Left kidney (tissue), 8 donors: ENCODE data around the gene RET. TPM values are rescaled to one million over a fixed set of nuclear protein-coding genes. Genes with fewer than 3 reads are reported as not detected.

Experiments used
- DNase-seq: peaks from one replicate; pipeline ENCODE4 v3.0.0-alpha.2; 2013
- long read RNA-seq, 8 donors: transcript quantifications; one replicate each; lab custom pipeline, GENCODE V29; 2026
- polyA plus RNA-seq: library from polyadenylated mRNA; unstranded; fragments of 120-200 nt; gene quantifications from one replicate; pipeline ENCODE4 v1.2.1, GENCODE V29; 2013; ENCODE audit not compliant: insufficient read length

RET gene
- 16.7 TPM for polyA plus RNA-seq
- long read RNA-seq, donor 1, result 0 reads
- long read RNA-seq, donor 2, full-length matches to known transcripts, result 1 of 1 reads
- long read RNA-seq, donor 2, partial matches to known transcripts, result 0 of 1 reads
- long read RNA-seq, donor 2, other reads (novel, unspliced or antisense), result 0 of 1 reads
- long read RNA-seq, donor 3, full-length matches to known transcripts, result 2 of 2 reads
- long read RNA-seq, donor 3, partial matches to known transcripts, result 0 of 2 reads
- long read RNA-seq, donor 3, other reads (novel, unspliced or antisense), result 0 of 2 reads
- long read RNA-seq, donor 4, result 0 reads
- long read RNA-seq, donor 5, result 0 reads
- long read RNA-seq, donor 6, full-length matches to known transcripts, result 2 of 2 reads
- long read RNA-seq, donor 6, partial matches to known transcripts, result 0 of 2 reads
- long read RNA-seq, donor 6, other reads (novel, unspliced or antisense), result 0 of 2 reads
- long read RNA-seq, donor 7, full-length matches to known transcripts, result 2 of 14 reads
- long read RNA-seq, donor 7, partial matches to known transcripts, result 12 of 14 reads
- long read RNA-seq, donor 7, other reads (novel, unspliced or antisense), result 0 of 14 reads
- long read RNA-seq, donor 8, full-length matches to known transcripts, result 1 of 1 reads
- long read RNA-seq, donor 8, partial matches to known transcripts, result 0 of 1 reads
- long read RNA-seq, donor 8, other reads (novel, unspliced or antisense), result 0 of 1 reads

DNA sequence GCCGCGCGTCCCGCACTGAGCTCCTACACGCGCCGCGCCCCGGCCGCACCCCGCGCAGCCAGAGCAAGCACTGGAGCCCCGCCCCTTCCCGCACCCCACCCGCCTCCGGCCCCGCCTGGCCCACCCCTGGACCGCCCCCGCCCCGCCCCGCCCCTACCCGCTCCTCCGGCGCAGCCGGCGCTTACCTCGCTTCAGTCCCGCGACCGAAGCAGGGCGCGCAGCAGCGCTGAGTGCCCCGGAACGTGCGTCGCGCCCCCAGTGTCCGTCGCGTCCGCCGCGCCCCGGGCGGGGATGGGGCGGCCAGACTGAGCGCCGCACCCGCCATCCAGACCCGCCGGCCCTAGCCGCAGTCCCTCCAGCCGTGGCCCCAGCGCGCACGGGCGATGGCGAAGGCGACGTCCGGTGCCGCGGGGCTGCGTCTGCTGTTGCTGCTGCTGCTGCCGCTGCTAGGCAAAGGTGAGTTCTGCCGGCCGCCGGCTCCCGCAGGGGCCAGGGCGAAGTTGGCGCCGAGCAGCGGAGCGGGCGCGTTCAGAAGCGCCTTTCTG lies at the start of gene RET:
TSS of gene RET (plus strand) at position 194 of the 545 bp plus-strand sequence. CDS start at position 384, 190 bp downstream.
- no peak for DNase-seq

- DNase-seq, result no peak
Measured at GRCh38 chr10:43027331-43027955, 49.4 kb upstream of the RET start.

- no peak for DNase-seq
Measured at GRCh38 chr10:43028143-43028542, 48.7 kb upstream of the RET start.

- no peak for DNase-seq
Measured at GRCh38 chr10:43029043-43029442, 47.8 kb upstream of the RET start.

DNA sequence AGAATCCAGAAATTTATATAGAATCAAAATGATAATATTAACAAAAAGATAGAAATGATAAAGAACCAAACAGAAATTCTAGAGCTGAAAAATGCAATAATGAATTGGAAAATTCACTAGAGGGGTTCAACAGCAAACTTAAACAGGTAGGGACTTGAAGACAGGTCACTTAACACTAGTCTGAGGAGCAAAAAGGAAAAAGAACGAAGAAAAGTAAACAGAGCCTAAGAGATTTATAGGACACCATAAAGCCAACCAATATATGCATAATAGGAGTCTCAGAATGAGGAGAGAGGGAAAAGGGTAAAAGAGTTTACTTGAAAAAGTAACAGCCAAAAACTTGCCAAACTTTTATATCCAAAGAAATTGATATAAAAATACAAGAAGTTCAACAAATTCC lies 44.3 kb upstream of the RET start:
- DNase-seq, result no peak

DNA sequence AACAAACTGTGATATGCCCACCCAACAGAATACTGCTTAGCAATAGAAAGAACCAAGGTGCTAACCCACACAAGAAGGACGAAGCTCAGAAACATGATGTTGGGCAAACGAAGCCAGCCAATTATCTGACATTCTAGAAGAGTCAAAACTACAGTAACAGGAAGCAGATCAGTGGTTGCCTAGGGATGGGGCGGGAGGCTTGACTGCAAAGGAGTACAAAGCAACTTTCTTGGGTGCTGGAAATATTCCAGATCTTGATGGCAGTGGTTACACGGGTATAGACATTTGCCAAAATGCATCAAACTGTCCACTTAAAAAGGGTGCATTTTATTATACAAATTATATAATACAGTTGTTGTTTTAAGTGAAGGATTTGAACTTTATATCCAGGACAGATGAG lies 41.1 kb upstream of the RET start:
- no peak for DNase-seq

GRCh38 chr10:43036481-43037428 lies 40.1 kb upstream of the RET start:
- DNase-seq, result no peak

- no peak for DNase-seq
Measured at GRCh38 chr10:43037440-43037839, 39.4 kb upstream of the RET start.

GRCh38 chr10:43037942-43038782 lies 38.7 kb upstream of the RET start:
- DNase-seq, result no peak

DNA sequence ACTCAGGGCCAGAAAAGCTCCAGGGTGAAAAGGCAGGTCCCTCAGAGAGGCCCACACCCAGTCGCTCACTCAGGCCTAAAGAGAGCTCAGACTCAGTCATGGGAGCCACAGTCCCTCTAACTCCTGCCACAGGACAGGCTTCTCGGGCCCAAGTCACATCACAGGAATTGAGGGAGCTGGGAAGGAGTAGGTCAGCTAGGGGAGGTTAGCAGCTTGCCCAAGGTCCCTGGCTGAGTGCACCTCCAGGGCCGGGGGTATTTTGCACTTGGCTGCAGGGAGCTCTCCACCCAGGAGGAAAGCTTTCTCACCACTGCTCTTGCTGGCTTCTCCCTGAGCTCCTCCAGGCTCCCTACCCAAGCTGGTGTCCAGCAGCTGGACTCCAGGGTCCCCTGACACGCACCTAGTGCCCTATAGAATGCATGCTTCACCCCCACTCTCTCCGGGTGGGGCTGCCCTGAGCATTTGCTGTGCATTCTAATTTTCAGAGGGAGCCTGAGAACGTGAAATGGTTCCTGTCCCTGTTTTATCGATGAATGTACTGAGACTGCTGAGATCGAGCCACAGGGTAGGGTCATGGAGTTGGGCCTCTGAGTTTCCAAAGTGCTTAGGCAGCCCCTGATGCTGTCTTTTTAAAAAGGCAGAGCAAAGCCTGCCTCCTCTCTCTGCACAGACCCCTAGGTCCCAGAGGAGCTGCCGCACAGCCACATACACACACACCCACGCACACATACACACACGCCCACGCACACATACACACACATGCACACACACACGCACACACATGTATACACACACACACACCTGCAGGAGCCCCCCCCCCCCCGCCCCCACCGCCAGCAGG lies 37.9 kb upstream of the RET start:
- no peak for DNase-seq

DNA sequence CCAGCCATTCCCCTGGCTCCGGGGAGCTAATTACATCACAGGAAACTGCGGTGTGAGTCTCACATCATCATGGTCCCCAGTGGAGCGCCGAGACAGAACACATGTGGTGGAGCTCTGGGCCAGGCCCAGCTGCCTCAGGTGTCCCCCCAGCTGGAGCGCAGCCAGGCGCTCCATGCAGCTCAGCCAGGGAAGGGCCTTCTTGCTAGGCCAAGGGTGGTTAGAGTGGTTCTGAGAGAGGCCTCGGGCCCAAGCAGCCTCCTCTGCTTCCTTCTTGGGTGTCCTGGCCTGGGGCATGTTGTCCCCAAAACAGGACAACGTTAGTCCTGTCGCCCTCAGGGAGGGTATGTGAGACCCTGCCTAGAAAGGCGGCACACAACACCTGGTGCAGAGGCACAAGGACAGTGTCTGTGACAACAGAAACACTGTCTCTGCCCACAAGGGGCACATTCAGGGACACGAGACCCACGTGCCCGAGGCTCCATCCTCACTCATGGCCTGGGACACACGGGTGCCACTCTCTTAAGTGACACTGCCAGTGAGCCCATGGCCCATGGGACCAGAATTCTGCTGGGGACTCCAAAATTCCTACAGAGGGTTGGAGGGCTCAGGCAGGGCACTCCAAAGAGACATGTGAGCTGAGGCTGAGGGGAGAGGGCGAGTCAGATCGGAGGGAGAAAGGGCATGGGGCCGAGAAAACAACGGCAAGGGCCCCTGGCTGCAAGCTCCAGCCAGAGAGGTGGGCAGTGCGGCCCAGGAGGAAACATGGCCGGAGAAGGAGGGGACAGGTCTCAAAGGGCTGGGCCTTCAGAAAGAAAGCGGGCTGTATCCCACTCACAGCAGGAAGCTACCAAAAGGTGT lies 37.0 kb upstream of the RET start:
- DNase-seq, result no peak

- no peak for DNase-seq
Measured at GRCh38 chr10:43040482-43041256, 36.2 kb upstream of the RET start.

DNA sequence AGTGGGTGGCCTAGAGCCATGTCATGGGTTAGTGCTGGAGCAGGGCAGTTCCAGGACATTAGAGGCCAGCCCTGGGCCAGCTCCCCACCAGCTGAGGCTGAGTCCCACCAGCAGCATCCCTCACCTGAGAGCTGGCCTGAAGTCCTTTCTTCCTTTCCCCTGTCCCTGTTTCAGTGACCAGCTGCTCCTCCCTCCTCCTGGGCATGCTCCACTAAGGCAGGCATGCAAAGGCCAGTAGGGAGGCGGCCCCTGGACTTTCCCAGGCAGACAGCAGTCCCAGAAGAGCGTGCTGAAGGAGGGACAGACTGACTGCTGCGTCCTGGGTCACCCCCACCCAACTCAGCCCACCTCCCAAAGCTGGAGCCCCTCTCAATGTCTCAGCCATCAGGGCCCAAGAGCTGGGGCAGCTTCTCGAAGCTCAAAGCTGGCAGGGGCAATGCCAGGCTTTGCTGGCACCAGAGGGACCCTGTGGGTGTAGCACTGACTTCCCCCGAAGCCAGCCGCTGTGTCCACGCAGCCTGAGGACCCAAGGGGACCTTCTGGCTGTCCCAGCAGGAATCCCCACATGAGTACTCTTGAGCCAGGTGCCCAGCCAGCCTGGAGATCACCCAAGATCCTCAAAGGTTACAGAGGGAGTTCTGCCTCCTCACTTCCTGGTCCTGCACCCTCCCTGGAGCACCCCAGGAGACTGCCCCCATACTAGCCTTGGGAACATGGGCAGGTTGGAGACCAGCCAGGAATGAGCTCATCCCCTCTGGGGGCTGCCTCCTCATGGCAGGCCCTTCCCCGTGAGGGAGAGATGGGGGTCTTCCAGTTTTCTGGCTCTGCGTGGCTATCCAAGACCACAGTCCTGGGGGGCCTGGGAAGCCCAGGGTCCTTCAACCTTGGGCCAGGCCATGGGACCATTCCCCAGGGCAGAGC lies 35.2 kb upstream of the RET start:
- no peak for DNase-seq

GRCh38 chr10:43042503-43043341 lies 34.1 kb upstream of the RET start:
- DNase-seq, result no peak

GRCh38 chr10:43043342-43043772 lies 33.5 kb upstream of the RET start:
- DNase-seq, result no peak
